Endothelial cell of umbilical vein (primary cell): ENCODE data around the gene WDR11. TPM values are rescaled to one million over a fixed set of nuclear protein-coding genes. Genes with fewer than 3 reads are reported as not detected.

Experiments used
- Bru-seq: library from RNA; stranded (reverse); fragments of 400-500 nt; gene quantifications from one replicate; lab custom pipeline; 2021; lab: Mats Ljungman, UMichigan
- BruChase-seq, 2 experiments: library from RNA; stranded (reverse); fragments of 400-500 nt; gene quantifications; one replicate each; lab custom pipeline; 2021; lab: Mats Ljungman, UMichigan
- BruUV-seq: library from RNA; stranded (reverse); fragments of 400-500 nt; replicated peaks from 2 replicates; lab custom pipeline; 2021; lab: Mats Ljungman, UMichigan
- CTCF ChIA-PET: fragments of 300-600, 350-600 bp; sonication (Branson Sonifier 250); formaldehyde crosslinking; loops from one replicate; lab custom pipeline; 2021; ENCODE audit warnings: antibody characterized with exemption, inconsistent platforms; lab: Charles Lee
- POLR2A ChIA-PET: fragments of 300-600, 350-600 bp; sonication (Branson Sonifier 250); formaldehyde crosslinking; loops from one replicate; lab custom pipeline; 2021; ENCODE audit warnings: antibody characterized with exemption, inconsistent platforms; lab: Charles Lee
- DNase-seq: peaks from one replicate; pipeline ENCODE4 v3.0.0-alpha.2; 2011; ENCODE audit warnings: low read depth, low spot score
- FAIRE-seq: peaks from 2 replicates; lab custom pipeline; 2011; peaks lifted over from hg19 to GRCh38; lab: Jason Lieb, UNC
- H2AFZ ChIP-seq: 2 replicates; pipeline ENCODE4 v1.6.0; 2012; ENCODE audit warnings: low read depth, low read length, control low read depth, inconsistent platforms
- H3K27ac ChIP-seq: 2 replicates; pipeline ENCODE4 v1.5.1; 2011; ENCODE audit warnings: low read depth, mild to moderate bottlenecking, control low read depth, low read length, moderate library complexity; ENCODE audit not compliant: insufficient read depth
- H3K27me3 ChIP-seq, 2 experiments: 2 replicates each; pipeline versions ENCODE4 v1.6.0 to v1.6.1; 2011; ENCODE audit warnings: low read length in 2 of 2, mixed read lengths in 1 of 2; ENCODE audit not compliant: control insufficient read depth in 2 of 2, insufficient read depth in 2 of 2
- H3K36me3 ChIP-seq, 2 experiments: 2 replicates in 1 of 2; 3 replicates in 1 of 2; pipeline ENCODE4 v1.5.1; 2011; ENCODE audit warnings: low read length in 2 of 2, mild to moderate bottlenecking in 1 of 2, moderate library complexity in 1 of 2; ENCODE audit not compliant: control insufficient read depth in 2 of 2, insufficient read depth in 2 of 2; ENCODE audit errors: extremely low read depth in 1 of 2
- H3K4me1 ChIP-seq: 3 replicates; pipeline ENCODE4 v1.5.1; 2011; ENCODE audit warnings: mild to moderate bottlenecking, low read length; ENCODE audit not compliant: control insufficient read depth, insufficient read depth; ENCODE audit errors: extremely low read depth
- H3K4me2 ChIP-seq: 2 replicates; pipeline ENCODE4 v1.6.1; 2011; ENCODE audit warnings: low read length, control low read depth, mixed read lengths; ENCODE audit not compliant: insufficient read depth
- H3K4me3 ChIP-seq, 3 experiments: fragments of 200-600 bp in 1 of 3; sonication (generic), shearing (Covaris generic) in 1 of 3; replicated peaks in 1 of 3; 2 replicates each; pipeline ENCODE4 v1.5.1; 2011 to 2016; ENCODE audit warnings: control low read depth in 3 of 3, low read length in 3 of 3, mild to moderate bottlenecking in 2 of 3, inconsistent platforms in 1 of 3, low read depth in 1 of 3, moderate library complexity in 1 of 3; ENCODE audit not compliant: insufficient read depth in 1 of 3
- H3K79me2 ChIP-seq: 2 replicates; pipeline ENCODE4 v1.6.0; 2012; ENCODE audit warnings: low read length, inconsistent platforms; ENCODE audit not compliant: control insufficient read depth, insufficient read depth
- H3K9ac ChIP-seq: replicated peaks from 2 replicates; pipeline ENCODE3; 2011; ENCODE audit warnings: low read length, control low read depth; ENCODE audit not compliant: insufficient read depth; ENCODE audit errors: extremely low read depth
- H3K9me1 ChIP-seq: replicated peaks from 3 replicates; pipeline ENCODE4 v1.6.0; 2011; ENCODE audit warnings: mild to moderate bottlenecking, low read length; ENCODE audit not compliant: control insufficient read depth, insufficient read depth; ENCODE audit errors: extremely low read depth
- H3K9me3 ChIP-seq: replicated peaks from 2 replicates; pipeline ENCODE4 v1.5.1; 2012; ENCODE audit warnings: low read length, inconsistent platforms; ENCODE audit not compliant: control insufficient read depth, insufficient read depth
- H4K20me1 ChIP-seq: replicated peaks from 2 replicates; pipeline ENCODE3; 2011; ENCODE audit warnings: mild to moderate bottlenecking, low read length; ENCODE audit not compliant: control insufficient read depth, insufficient read depth; ENCODE audit errors: extremely low read depth
- FOS ChIP-seq: IDR thresholded peaks from 2 replicates; pipeline ENCODE4 v1.6.1; 2011; ENCODE audit warnings: mild to moderate bottlenecking, low read length, moderate library complexity, borderline replicate concordance; ENCODE audit not compliant: insufficient read depth
- GATA2 ChIP-seq: IDR thresholded peaks from 2 replicates; pipeline ENCODE4 v1.7.0; 2011; ENCODE audit warnings: low read depth, mild to moderate bottlenecking, moderate library complexity, mixed read lengths, low read length; ENCODE audit not compliant: insufficient read length, insufficient read depth
- JUN ChIP-seq: IDR thresholded peaks from 2 replicates; pipeline ENCODE4 v1.6.1; 2011; ENCODE audit warnings: borderline replicate concordance, low read depth; ENCODE audit not compliant: insufficient read length, insufficient read depth
- MYC ChIP-seq: IDR thresholded peaks from one replicate; pipeline ENCODE4 v1.6.1; 2011; ENCODE audit warnings: mild to moderate bottlenecking, low read depth, low read length
- POLR2A ChIP-seq: IDR thresholded peaks from 2 replicates; pipeline ENCODE4 v1.6.1; 2012; ENCODE audit warnings: low read depth, mild to moderate bottlenecking, control low read depth, low read length
- POLR2AphosphoS5 ChIP-seq: IDR thresholded peaks from 2 replicates; pipeline ENCODE4 v1.6.1; 2012; ENCODE audit warnings: low read depth, mild to moderate bottlenecking, control low read depth, low read length, moderate library complexity; ENCODE audit not compliant: insufficient read depth
- dilution Hi-C: fragments of 300-500 bp; cut with MboI; formaldehyde crosslinking; loops from one replicate; pipeline ENCODE4 v1.15.0; 2019; ENCODE audit warnings: low sequenced_read_pairs; ENCODE audit not compliant: extremely low pct_ligation_motif_present
- intact Hi-C: fragments of 100-400 bp; cut with micrococcal nuclease; formaldehyde crosslinking; loops from one replicate; pipeline ENCODE4 v1.10.0; 2022
- long read RNA-seq: library from polyadenylated mRNA; stranded (forward); transcript quantifications from one replicate; pipeline ENCODE4 v2.0.0, GENCODE V29; 2021
- polyA minus RNA-seq, 3 experiments: library from RNA; depleted of rRNA, polyadenylated mRNA; stranded (reverse); fragments of >200 nt; gene quantifications; 1 replicate in 1 of 3; 2 replicates in 2 of 3; pipeline ENCODE4 v1.2.3, GENCODE V29; 2011
- polyA plus RNA-seq, 4 experiments: library from polyadenylated mRNA; depleted of rRNA in 3 of 4; stranded (reverse) in 3 of 4; unstranded in 1 of 4; fragments of >200 nt; gene quantifications; 2 replicates each; pipeline versions ENCODE4 v1.2.1 to v1.2.3, GENCODE V29; 2011 to 2012; ENCODE audit warnings: missing spikeins in 1 of 4
- total RNA-seq: library from RNA; stranded (reverse); gene quantifications from 2 replicates; pipeline ENCODE4 v1.2.3, GENCODE V29; 2021

The WDR11 gene
- total RNA-seq (58.9 and 73.9 TPM in 2 replicates), polyA plus RNA-seq (63.6 and 75.1 TPM in 2 replicates), polyA minus RNA-seq (288 and 309 TPM in 2 replicates), Bru-seq, nascent RNA (percentile 90 among the genes with signal in this experiment), BruChase-seq, experiment 1, labeled RNA remaining after a 6-hour chase (percentile 81 among the genes with signal in this experiment), BruChase-seq, experiment 2, labeled RNA remaining after a 2-hour chase (percentile 94 among the genes with signal in this experiment)
- 30.5 and 35.7 TPM in 2 replicates for polyA plus RNA-seq (2011; cell fraction: cytosol; rRNA removed)
- polyA plus RNA-seq (2011; cell fraction: nucleus; rRNA removed): 250 and 256 TPM in 2 replicates
- polyA plus RNA-seq (2012): 51.9 and 53.3 TPM in 2 replicates
- 28.2 TPM for polyA minus RNA-seq (2011; cell fraction: cytosol; rRNA and poly(A)+ RNA removed)
- polyA minus RNA-seq (2011; cell fraction: nucleus; rRNA and poly(A)+ RNA removed): 148 and 236 TPM in 2 replicates
- long read RNA-seq, full-length matches to known transcripts: 48 of 67 reads
- long read RNA-seq, partial matches to known transcripts: 6 of 67 reads
- long read RNA-seq, other reads (novel, unspliced or antisense): 13 of 67 reads

GRCh38 chr10:120850911-120851865 lies at the start of gene WDR11:
Gene WDR11, plus strand, starts transcription at chr10:120851362. Its CDS starts 59 bp downstream, at chr10:120851421.
- no TSS peak for BruUV-seq
- H3K9me3 ChIP-seq: no peaks in the 10 kb centered on the region
- DNase-seq (peak; percentile 88), FAIRE-seq (peak; percentile 64)
- H3K27me3 ChIP-seq: no peaks in the 10 kb centered on the region
- no peaks in the 10 kb centered on the region for H4K20me1 ChIP-seq
- H2AFZ ChIP-seq: peak within 1 kb of the TSS; percentile 91
- TF ChIP-seq POLR2AphosphoS5 (peak; percentile 94), POLR2A (peak; percentile 95), FOS (peak; percentile 43), JUN (no peak), MYC (no peak), GATA2 (peak; percentile 28)
- dilution Hi-C loops (no loop called here), intact Hi-C loops (loop anchor here (1.0 to 10.0 kb wide), 7 partner anchors 116 to 1165 kb away; partner anchors contain the start of gene PLPP4)
- no peaks in the 10 kb centered on the region for H3K9me1 ChIP-seq
- H3K79me2 ChIP-seq: peaks cover 38% of the 10 kb centered on the region
- CTCF ChIA-PET: interaction anchor here (1.0 to 1.2 kb wide), 2 partner anchors 514 to 629 kb away, joined by 4 to 6 read pairs; no protein-coding TSS in a partner anchor
- POLR2A ChIA-PET: no interaction called here
- H3K9ac ChIP-seq: peak within 1 kb of the TSS; percentile 93
- H3K4me1 ChIP-seq: peaks cover 11% of the 10 kb centered on the region
- peak within 1 kb of the TSS; percentile 95 for H3K4me2 ChIP-seq
- no peaks in the 10 kb centered on the region for H3K36me3 ChIP-seq
- H3K27ac ChIP-seq: peak within 1 kb of the TSS; percentile 64
- peak within 1 kb of the TSS; percentile 42 to 92 (median 87) for H3K4me3 ChIP-seq
